MCF 10A (cell line): ENCODE measurements around the gene CNP. TPM values are rescaled to one million over a fixed set of nuclear protein-coding genes. Genes with fewer than 3 reads are reported as not detected.

ENCODE experiments used
- BruUV-seq: library from RNA; stranded (reverse); fragments of 400-500 nt; replicated peaks from 2 replicates; lab custom pipeline; 2021; lab: Mats Ljungman, UMichigan
- CTCF ChIA-PET: fragments of 300-600 bp; sonication (Branson Sonifier 250); formaldehyde crosslinking; extraction: SDS; loops from one replicate; lab custom pipeline; 2021; ENCODE audit warnings: antibody characterized with exemption, inconsistent platforms; lab: Yijun Ruan, JAX
- POLR2A ChIA-PET: fragments of 300-600, 350-650 bp; sonication (Branson Sonifier 250); formaldehyde crosslinking; extraction: SDS; loops from one replicate; lab custom pipeline; 2020; ENCODE audit warnings: antibody characterized with exemption, inconsistent platforms; lab: Yijun Ruan, JAX
- DNase-seq: peaks from one replicate; pipeline ENCODE4 v3.0.0-alpha.2; 2018; ENCODE audit not compliant: unreplicated experiment
- H3K27ac Mint-ChIP-seq: one replicate; pipeline ENCODE4 v1.8.0; 2022; ENCODE audit warnings: mild to moderate bottlenecking, low read depth, mixed read lengths; ENCODE audit not compliant: unreplicated experiment
- H3K27me3 Mint-ChIP-seq: one replicate; pipeline ENCODE4 v1.8.0; 2022; ENCODE audit warnings: mixed read lengths; ENCODE audit not compliant: insufficient read depth, unreplicated experiment
- H3K36me3 Mint-ChIP-seq: one replicate; pipeline ENCODE4 v1.8.0; 2022; ENCODE audit warnings: mild to moderate bottlenecking, moderate library complexity, mixed read lengths; ENCODE audit not compliant: insufficient read depth, unreplicated experiment
- H3K4me1 Mint-ChIP-seq: one replicate; pipeline ENCODE4 v1.8.0; 2022; ENCODE audit warnings: mixed read lengths; ENCODE audit not compliant: insufficient read depth, unreplicated experiment
- H3K4me3 Mint-ChIP-seq: one replicate; pipeline ENCODE4 v1.8.0; 2022; ENCODE audit warnings: mild to moderate bottlenecking, moderate library complexity, mixed read lengths; ENCODE audit not compliant: unreplicated experiment
- H3K9me3 Mint-ChIP-seq: one replicate; pipeline ENCODE4 v1.8.0; 2022; ENCODE audit warnings: mixed read lengths; ENCODE audit not compliant: unreplicated experiment
- CTCF ChIP-seq: fragments of 200-600 bp; IDR thresholded peaks from one replicate; pipeline ENCODE4 v1.8.0; 2022; ENCODE audit warnings: antibody characterized with exemption, mild to moderate bottlenecking; ENCODE audit not compliant: unreplicated experiment
- intact Hi-C: fragments of 100-400 bp; cut with micrococcal nuclease; formaldehyde crosslinking; loops from 2 replicates; pipeline ENCODE4 v1.14.1; 2022
- total RNA-seq: library from RNA; stranded (reverse); gene quantifications from 2 replicates; pipeline ENCODE4 v1.2.3, GENCODE V29; 2022

The CNP gene
- total RNA-seq, 1 experiment from 2014 or later, result 46.2 TPM

GRCh38 chr17:41939693-41940090 is 26.9 kb upstream of the CNP start:
- no peak for TF ChIP-seq CTCF
- Mint-ChIP-seq H3K4me1 (no peaks in the 10 kb centered on the region), H3K27me3 (peaks cover 12% of the 10 kb centered on the region), H3K9me3 (no peaks in the 10 kb centered on the region), H3K27ac (no peak overlapping the region), H3K36me3 (no peaks in the 10 kb centered on the region), H3K4me3 (no peak overlapping the region)
- CTCF ChIA-PET, result no interaction called here
- POLR2A ChIA-PET, result interaction anchor here (1.5 to 2.1 kb wide), 2 partner anchors 9 kb away, joined by 3 to 8 read pairs; partner anchors contain the start of gene ODAD4
- BruUV-seq, result no TSS peak
- DNase-seq, result no peak
- intact Hi-C loops, result no loop called here

GRCh38 chr17:41941168-41941567 is 25.4 kb upstream of the CNP start:
- ChIA-PET POLR2A (interaction anchor here (1.2 to 2.1 kb wide), 2 partner anchors 11 to 25 kb away, joined by 4 to 8 read pairs; partner anchors contain the start of genes CNP and ODAD4), CTCF (interaction anchor here (0.7 kb wide), 1 partner anchor 35 kb away, joined by 3 read pairs; no protein-coding TSS in a partner anchor)
- H3K4me1 Mint-ChIP-seq, result no peaks in the 10 kb centered on the region
- intact Hi-C loops, result no loop called here
- H3K9me3 Mint-ChIP-seq, result no peaks in the 10 kb centered on the region
- H3K4me3 Mint-ChIP-seq, result no peak overlapping the region
- no peak for DNase-seq
- BruUV-seq, result no TSS peak
- no peaks in the 10 kb centered on the region for H3K36me3 Mint-ChIP-seq
- TF ChIP-seq CTCF, result no peak
- H3K27me3 Mint-ChIP-seq, result peaks cover 12% of the 10 kb centered on the region
- no peak overlapping the region for H3K27ac Mint-ChIP-seq

GRCh38 chr17:41942626-41943373 is 23.8 kb upstream of the CNP start:
- Mint-ChIP-seq H3K27ac (no peak overlapping the region), H3K36me3 (no peaks in the 10 kb centered on the region), H3K4me3 (no peak overlapping the region), H3K4me1 (no peaks in the 10 kb centered on the region), H3K9me3 (no peaks in the 10 kb centered on the region), H3K27me3 (peaks cover 12% of the 10 kb centered on the region)
- no peak for TF ChIP-seq CTCF
- no peak for DNase-seq
- intact Hi-C loops, result no loop called here
- CTCF ChIA-PET, result interaction anchor here (1.0 to 1.1 kb wide), 2 partner anchors 12 to 20 kb away, joined by 3 to 4 read pairs; no protein-coding TSS in a partner anchor
- no TSS peak for BruUV-seq
- POLR2A ChIA-PET, result interaction anchor here (0.8 kb wide), 1 partner anchor 12 kb away, joined by 3 read pairs; the partner anchor contains the start of gene ODAD4

- CTCF ChIA-PET, result interaction anchor here (1.2 kb wide), 1 partner anchor 8 kb away, joined by 4 read pairs; no protein-coding TSS in a partner anchor
- intact Hi-C loops, result no loop called here
- no peaks in the 10 kb centered on the region for H3K9me3 Mint-ChIP-seq
Measured at GRCh38 chr17:41943492-41943891, 23.1 kb upstream of the CNP start.

More at GRCh38 chr17:41943492-41943891, 23.1 kb upstream of the CNP start:
- Mint-ChIP-seq H3K27ac (no peak overlapping the region), H3K4me3 (no peak overlapping the region), H3K36me3 (no peaks in the 10 kb centered on the region), H3K27me3 (peaks cover 12% of the 10 kb centered on the region), H3K4me1 (no peaks in the 10 kb centered on the region)
- no peak for DNase-seq
- no TSS peak for BruUV-seq
- TF ChIP-seq CTCF, result no peak
- POLR2A ChIA-PET, result no interaction called here
